HG02970 (cell line): ENCODE results near the gene CTNNA1.

Experiments
- ATAC-seq: cut with Tn5 transposase; IDR thresholded peaks from one replicate; pipeline ENCODE4 v1.9.1; 2021; ENCODE audit warnings: mild to moderate bottlenecking, moderate library complexity, moderate number of reproducible peaks; ENCODE audit not compliant: unreplicated experiment, low FRiP score

The CTNNA1 gene

DNA sequence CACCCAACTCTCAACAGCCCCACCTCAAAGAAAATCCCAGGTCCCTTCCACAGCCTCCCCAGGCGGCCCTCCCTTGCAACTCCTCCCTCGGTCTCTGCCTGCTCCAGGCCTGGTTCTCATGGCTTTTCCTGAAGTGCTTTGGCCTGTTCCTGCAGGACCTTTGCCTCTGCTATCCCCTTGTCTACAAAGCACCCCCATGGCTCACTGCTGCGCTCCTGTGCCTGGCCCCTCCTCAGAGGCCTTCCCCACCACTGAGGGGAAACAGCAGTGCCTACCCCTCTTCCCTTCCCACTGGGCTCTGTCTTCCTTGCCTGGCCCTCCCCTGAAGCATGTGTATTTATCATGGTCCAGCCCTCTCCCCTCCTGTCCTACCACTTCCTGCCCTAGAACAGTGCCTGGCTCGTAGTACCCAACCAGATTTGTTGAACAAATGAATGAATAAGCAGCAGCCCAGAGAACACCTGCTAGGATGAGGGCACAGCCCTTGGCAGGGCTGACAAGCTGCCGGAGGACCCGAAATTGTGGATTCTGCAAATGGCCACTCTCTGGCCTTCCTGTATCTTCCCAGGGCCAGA is 190.5 kb downstream of the CTNNA1 start:
- no peak for ATAC-seq

DNA sequence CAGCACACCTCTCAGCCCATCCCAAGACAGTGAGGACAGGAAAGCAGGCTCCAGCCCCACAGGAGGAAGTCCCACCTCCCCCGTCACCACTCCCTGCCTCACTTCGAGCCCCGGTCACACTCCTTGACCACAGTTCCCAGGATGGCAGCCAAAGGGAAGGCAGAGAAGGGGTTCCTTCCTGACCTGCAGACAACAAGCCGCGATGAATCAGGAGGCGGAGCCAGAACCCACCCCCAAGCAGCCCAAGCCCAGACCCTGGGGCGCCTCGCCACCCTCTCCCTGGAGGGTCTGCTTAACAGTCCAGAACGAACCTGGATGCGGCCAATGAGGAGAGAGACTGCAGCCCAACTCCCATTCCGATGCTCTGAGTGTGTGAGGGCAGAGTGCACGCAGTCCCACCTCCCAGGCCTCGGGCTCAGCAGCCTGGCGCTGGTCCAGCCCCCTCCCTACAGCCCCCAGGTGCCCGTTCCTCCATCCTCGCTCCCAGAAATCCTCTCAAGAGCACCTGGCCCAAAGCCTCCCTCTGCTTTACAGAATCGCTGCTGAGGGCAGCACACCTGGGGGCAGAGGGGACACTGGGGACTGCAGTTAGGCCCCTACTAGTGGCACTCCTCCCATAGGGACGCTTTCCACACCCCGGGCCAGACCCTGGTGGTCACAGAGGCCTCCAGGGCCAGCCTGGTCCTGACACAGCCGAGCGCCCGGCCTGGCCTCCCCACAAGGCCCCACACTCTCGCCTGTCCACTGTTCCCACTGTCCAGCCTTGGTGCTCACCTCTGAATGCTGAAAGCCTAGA is 191.5 kb downstream of the CTNNA1 start:
- ATAC-seq: no peak

DNA sequence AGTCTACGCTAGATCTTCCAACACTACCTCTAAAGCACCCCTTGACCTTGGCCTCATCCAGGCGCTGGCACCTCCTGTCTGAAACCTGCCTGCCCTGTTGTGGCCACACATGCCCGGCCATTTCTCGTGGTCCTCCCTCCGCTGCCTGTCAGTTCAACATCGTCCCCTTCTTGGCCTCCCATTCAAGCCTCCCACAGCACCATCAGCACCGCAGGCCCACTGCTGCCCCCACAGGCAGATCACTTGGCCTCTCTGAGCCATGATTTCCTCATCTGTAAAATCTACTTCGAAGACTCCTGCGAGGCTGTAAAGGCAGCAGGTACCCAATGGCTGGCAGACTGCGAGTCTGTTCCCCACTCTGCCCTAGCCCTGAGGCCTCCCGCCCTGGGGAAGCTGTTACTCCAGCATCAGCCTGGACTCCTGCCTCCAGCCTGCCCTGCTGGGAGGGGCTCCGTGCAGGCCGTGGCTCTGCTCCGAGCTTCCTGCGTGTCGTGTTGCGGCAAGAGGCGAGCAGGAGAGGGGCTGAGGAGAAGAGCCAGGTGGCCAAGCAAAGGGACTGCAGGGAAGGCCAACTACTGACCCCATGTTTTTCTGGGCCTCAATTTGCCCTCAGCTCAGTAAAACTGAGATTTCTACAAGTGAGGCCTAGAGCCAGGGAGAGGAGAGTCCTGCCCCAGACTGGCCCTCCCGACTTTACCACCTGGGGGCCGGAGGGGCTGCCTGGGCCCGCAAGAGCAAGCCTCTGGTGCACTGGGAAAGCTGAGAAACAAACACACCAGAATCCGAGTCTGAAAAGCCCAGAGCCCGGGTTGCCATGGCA is 192.4 kb downstream of the CTNNA1 start:
- ATAC-seq: no peak

DNA sequence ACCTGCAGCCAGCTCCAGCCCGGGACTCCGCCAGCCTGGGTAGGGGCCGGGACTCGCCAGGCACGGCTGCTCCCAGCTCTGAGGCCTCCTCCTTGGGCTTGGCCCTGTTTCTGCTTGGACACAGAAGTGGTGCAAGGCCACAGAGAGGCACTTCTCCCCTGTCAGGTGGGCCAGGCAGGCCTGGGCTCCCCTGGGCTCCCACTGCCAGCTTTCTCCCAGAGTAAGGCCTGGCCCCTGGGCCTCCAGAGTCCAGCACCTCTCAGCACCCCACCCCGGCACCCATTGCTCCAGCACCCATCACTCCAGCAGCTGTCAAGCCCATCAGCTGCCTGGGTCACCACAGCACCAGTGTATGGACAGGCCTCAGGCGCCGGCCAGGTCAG is 193.0 kb downstream of the CTNNA1 start:
- ATAC-seq: no peak

DNA sequence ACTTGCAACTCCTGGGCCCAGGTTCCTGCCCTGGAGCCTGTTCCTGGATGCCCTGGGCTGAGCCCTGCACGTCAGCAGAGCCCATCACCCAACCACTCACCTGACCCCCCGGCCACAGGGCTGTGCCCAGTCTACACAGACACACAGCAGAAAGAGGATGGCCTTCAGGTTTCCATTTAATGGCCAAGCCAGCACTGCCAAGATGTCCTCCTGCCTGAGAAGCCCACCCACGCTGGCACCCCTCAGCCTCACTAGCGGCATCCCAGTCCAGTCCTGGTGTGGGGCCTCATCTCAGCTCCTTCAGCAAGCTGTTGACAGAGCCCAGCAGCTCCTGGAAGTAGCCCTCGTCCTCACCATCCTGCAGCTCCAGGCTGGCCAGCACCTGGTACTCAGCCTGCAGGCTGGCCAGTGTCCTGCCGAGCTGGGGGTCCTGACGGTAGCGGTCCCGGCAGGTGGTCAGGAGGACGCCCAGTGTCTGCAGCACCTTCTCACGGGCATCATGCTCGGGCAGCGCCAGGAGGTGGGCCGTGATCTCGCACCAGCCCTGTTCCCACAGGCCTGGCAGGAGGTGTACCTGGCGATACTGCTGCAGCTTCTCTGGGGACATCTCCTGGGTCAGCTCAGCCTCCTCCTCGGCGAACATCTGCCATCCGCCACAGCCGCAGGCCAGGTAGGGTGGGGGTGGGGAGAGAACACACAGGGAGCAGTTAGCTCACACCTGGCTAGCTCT is 193.8 kb downstream of the CTNNA1 start:
- ATAC-seq: no peak

DNA sequence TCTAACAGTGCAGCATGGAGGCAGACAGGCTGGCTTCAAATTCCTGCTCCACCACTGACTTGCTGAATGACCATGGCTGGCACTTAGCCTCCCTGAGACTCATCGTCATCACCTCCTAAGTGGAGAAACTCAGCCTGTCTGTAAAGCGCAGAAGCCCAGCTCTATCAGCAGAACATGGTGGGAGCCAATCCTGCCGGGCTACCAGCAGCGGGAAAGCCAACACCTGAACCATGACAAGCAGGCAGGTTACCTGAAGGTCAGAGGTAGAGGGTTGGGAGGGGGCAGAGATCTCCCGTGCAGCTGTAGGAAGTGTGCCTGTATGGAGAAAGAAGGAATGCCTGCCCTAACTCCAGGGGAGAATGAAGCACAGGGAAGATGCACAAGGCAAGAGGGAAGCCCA is 194.6 kb downstream of the CTNNA1 start:
- ATAC-seq: no peak

DNA sequence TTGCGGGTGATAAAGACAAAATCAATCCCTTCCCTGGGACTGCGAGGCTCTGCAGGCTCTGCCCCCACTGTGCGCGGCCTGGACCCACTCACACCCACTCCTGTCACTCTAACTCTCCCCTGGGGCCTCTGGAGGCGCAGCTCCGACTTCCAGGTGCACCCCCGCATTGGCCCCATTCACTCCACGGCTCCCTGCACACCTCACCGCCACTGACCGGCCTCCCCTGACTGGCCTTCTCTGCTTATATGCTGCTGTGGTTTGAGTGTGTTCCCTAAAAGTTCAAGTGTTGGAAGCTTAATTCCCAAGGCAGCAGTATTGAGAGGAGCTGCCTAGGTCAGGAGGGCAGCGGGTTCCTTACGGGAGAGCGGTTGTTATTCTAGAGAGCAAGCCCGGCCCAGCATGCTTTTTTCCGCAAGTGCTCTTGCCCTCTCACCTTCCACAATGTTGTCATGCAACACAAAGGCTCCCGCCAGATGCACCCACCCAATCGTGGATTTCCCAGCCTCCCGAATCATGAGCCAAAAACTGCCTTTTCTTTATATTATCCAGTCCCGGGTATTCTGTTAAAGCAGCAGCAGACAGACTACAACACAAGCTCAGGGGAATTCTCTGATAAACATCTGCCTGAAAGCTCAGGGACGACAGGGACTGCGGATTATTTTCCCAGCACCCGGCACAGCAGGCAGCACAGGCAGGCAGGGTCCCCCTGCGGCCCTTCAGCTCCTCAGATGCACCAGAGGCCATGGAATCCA is 195.4 kb downstream of the CTNNA1 start:
- ATAC-seq: no peak

DNA sequence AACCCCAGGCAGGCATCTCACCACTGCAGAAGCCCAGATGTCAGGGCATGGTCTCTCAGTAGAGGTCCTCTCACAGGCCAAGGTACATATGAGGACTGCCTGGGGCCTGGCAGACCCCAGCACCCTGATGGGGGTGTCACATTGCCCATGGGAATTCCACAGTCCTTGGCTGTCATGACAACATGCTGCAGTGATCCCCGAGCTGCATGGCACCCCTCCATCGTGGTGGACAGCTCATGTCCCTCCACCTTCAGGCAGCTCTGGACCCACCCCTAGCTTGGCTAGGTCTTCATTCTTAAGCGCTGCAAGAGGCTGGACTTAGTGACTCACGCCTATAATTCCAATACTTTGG is 196.0 kb downstream of the CTNNA1 start:
- ATAC-seq: no peak

DNA sequence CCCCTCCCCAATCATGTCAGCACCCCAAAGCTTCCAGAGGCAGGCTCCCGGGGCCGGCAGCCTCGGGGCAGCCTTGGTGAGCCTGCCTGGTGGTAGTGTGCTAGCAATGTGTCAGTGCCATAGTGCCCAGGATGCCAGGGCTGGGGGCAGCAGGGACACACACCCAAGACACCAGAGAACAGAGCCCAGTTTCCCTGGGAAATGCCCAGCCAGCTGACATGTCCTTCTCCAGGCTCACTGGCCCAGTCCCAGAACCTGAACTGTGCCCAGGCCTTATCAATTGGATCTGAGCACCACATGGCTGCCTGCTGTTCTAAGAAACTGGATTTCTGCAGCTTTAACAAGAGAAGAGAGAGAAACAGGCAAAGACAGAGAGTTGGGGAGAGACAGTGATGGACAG is 196.8 kb downstream of the CTNNA1 start:
- no peak for ATAC-seq

DNA sequence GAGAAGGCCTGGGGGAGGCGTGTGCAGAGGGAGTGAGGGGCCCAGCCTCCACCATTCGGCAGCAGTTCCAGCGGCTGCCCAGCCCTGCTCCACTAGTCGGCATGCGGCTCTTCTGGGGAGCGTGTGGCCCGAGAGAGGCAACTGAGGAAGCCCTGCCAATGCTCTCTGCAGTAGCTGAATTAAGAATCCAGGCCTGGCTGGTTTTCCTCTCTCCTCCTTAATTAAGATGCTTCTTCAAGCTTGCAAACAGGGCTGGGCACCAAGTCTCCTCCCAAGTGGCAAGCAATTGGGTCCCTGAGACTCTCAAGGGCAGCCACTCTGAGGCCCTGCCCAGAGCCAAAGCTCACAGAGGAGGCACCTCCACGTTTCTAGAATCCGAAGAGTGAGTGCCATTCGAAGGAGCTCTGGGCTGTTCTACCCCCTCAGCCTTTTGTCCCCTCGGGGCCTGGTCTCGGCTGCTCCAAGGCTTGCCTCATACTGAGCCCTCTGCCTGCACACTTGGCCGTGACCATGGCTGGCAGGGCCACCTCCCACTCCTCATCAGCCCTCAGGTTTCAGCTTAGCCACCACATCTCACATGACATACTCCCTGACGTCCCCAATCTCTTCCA is 197.3 kb downstream of the CTNNA1 start:
- ATAC-seq: no peak

DNA sequence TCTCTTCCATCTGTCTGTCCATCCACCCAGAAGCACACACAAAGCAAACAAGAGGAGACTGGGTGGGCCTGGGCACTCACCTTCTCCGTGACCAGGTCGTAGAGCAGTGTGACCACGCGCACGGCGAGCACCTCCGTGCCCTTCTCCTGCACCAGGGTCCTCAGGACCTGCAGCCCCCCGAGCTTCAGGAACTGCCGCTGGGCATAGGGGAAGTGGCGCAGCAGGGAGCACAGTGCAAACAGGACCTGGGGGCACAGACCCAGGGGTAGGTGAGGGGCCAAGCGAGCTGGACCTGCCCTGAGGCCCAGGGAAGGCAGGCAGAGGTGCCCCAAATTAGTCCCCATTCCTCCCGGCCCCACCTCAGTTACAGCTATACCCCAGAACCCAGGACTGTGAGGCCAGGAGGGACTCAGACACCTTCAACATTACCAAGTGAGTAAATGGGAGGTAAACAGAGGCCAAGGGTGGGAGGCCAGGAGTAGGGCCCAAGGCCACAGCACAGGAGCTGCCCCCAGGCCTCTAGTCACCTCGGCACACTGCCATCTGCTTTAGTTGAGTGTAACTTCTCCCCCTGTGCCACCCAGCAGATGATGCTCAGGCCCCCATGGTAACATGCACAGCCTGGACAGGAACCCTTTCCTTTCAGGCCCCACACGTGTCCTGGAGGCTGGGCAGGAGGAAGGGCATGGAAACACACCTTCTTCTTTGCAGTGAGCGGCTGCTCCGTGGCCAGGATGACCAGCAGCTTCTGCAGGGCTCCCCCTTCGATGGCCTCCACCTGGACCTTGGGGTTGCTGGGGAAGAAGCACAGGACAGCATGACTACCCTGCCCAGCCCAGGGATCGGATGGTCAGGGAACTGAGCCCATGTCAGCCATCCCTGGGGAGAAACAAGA is 198.1 kb downstream of the CTNNA1 start:
- ATAC-seq: no peak

DNA sequence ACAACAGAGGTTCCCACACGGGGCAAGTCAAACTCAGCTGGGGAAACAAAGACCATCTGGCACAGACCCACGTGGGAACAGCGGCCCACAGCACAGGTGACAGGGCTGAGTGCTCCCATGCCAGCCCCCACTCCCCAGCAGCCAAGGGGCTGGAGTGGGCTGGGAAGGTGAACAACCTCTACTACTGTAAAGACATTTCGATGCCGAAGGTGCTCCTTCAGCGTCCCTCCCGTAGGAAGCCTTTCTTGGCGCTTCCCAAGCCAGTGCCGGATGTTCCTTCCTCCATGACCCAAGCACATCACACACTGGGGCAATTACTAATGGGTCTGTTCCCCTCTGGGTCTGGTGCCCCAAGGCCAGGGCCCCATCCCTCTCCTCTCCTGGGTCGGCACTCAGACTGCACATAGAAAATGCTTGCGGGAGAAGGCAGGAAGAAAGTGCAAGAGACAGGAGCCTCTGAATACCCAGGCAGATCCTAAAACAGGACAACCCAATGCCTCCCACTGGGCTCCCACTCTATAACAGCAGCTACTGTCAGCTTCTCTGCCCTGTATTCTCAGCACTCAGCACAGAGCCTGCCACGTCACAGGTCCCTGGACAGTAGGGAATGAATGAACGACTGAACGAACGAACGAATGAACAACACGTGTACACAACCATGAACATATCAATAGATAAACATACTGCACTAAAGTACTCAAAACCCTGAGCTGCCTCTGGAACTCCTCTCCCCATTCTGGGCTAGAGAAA is 198.9 kb downstream of the CTNNA1 start:
- no peak for ATAC-seq

DNA sequence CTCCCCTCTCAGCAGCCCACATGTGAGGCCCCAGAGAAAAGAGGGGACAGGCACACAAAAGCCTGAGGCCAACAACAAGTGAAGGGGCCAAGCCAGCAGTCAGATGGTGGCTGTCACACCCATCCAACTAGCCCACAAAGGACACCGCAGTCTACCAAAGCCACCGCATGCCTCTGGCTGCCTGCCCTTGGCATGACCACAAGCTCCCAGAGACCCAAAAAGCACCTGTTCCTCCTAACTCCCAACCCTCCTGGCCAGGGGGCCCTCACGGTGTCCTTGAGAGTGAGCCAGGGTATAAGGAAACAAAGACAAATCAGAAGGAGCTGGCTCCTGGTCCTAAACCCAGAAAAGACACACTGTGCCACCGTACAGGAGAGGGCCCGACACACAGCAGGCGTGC is 199.7 kb downstream of the CTNNA1 start:
- ATAC-seq: no peak

DNA sequence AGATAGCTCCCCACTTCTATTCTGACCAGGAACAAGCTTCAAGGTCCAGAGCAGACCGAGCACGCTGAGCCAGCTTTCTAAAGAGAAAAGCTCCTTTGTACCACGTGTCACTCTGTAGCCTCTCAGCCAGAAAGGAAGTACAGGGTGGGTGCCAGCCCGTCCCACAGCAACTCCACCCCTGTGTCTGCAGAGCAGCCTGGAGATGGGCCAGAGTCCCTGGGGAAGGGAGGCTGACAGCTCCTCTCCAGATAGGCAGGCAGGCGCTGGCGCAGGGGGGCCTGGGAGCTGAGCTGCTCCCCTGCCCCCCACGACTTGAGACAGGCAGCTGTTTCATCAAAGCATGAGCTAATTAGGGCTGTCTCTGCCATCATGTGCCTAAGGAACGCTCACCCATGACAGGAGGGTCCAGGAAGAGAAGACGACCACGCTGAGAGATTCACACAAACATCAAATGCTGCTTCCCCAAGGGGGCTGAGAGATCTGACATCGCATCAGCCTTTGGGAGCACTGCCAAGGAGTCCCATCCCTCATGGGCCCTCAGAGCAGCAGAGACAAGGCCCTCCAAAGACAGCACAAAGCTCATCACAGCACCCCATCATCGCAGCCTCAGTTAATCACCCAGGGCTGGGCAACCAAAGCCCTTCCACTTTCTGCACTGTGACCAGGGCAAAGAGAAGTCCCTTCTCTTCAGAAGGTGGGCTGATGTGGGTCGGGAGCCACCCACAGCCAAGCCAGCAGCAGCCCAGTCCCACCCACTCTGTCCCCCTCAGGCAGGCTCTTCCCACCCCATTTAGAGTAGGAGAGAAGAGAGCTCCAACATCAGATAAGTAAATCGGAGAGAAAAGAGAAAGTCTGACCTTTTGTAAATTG is 200.4 kb downstream of the CTNNA1 start:
- ATAC-seq: no peak

DNA sequence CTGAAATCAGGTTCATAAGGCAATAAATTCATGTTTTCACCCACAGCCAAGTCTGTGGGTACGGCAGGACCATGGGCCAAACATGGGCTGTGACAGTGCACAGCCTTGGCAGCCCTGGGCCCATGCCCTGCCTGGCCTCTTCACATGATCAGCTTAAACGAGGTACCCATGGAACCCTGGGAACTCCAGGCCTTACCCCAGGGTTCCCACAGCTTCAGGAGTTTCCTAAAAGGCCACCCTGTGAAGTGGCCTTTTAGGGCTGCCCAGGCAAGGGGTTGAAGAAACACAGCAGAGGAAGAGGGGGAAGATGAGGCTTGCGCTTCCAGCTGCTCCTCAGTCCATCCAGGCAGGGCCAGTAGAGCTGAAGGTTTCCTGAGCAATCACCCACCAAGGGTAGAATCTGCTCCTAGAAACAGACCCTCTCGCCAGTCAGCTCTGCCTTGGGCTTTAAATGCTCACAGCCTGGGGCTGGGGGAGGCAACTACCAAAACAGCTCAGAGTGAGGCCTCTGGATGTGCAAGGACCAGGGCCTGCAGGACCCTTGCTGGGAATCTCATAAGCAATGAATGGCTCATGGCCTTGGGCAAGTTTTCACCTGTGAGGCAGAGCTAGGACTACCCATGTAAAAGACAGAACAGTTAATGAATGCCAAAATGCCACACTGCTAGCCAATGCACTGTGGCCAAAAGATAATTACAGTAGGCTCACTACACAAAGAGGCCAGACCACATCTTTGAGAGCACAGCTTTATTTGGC is 201.2 kb downstream of the CTNNA1 start:
- ATAC-seq: no peak

DNA sequence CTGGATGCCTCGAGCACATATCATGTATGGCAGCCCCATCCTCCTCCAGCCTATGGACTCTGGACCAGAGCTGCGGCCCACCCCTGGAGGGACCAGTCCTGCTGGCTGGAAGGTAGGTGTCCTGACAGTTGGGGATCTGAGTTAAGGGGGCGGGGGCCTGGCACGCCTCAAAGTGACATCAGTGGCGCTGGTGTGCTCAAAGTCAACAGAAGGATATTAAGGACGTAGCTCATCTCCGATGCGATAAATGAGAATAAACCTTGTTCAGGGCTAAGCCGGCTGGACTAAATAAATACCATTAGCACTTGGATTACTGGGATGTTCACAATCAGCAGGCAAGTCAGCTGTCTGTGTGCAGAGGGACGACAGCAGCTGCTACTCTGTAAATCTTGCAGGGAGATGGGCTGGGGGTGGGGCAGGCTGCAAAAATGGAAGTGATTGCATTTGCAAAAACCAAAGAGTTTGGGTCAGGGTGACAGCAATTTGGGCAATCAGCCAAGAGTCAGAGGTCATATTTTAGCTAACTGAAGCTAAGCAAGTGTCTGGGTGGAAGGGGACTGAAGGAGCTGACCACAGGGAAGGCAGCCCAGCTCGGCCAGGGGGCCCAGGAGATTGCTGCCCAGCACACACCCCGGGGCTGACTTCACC is 201.9 kb downstream of the CTNNA1 start:
- no peak for ATAC-seq
